ENCODE results near the gene YWHAG.
"Not testable (repeated sequence)": the region's sequence is repeated elsewhere in the genome, so short reads cannot be mapped to it uniquely, and the experiment has no call there.

YWHAG gene

DNA sequence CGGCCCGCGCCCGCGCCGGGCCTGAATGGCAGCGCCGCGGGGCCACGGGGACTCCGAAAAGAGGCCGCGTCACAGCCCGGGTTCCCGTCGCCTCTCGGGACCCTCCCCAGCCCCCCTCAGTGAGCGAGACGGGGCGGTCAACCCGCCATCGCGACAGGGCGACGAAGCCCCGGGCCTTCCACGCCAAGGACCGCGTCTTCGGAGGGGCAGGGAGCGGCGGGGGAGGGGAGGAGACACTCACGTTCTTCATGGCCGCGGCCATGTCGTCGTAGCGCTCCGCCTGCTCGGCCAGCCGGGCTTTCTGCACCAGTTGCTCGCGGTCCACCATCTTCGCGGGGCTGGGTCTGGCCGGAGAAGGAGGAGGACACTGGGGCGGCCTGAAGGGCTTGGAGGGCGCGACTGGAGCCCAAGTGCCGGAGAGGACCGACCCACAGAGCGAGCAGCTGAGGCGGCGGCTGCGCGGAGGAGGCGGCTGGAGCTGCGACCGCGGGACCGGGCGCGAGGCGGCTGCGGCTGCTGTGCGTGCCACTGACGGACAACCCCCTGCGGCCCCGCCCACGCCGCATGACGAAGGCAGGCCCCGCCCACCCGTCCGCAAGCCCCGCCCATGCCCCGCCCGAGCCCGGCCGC, at the start of gene YWHAG:
YWHAG (minus strand) TSS at position 511 of the 630 bp plus-strand sequence; CDS start at position 328, 183 bp downstream.
- in situ Hi-C loops (cut with HindIII; ENCODE audit: low sequenced_read_pairs), result no loop called here

DNA sequence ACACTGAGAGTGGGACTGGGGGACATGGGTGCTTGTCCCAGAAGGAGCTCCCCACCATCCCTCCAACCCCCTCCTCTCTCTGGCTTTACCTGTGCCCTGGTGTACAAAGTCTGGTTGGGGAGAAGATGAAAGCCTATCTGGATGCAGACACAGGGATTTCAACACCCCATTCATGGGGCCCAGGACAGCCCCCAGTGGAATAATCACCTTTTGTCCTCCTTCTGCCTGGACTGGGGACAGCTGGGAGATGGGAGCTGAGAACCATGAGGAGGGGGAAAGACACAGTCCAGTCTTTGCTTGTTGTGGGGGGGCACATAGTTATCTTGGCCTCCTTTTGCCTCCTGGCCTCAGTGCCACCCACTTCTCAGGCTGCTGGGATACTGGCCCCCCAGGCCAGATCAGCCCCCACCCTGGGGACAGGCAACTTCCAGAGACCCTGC, 49.4 kb upstream of the YWHAG start:
- in situ Hi-C loops (cut with HindIII; ENCODE audit: low sequenced_read_pairs), result no loop called here

DNA sequence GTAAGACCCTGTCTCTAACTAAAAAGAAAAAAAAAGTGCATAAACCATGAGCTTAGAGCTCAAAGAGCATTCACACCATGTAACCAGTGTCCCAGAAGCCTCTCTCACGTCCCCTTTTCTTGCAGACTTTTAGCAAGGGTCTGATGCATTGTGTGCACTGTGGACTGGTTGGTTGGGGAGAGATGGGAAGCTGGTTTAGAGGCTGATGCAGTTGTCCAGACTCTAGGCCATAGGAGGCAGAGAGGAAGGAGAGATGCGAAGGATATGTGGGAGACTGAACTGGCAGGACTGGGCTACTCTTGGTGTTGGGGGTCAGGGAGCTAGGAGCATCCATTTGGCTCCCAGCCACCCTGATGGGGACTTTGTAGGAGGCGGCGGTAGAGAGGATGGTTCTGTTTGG, 48.9 kb upstream of the YWHAG start:
- in situ Hi-C loops (cut with HindIII; ENCODE audit: low sequenced_read_pairs), result no loop called here

DNA sequence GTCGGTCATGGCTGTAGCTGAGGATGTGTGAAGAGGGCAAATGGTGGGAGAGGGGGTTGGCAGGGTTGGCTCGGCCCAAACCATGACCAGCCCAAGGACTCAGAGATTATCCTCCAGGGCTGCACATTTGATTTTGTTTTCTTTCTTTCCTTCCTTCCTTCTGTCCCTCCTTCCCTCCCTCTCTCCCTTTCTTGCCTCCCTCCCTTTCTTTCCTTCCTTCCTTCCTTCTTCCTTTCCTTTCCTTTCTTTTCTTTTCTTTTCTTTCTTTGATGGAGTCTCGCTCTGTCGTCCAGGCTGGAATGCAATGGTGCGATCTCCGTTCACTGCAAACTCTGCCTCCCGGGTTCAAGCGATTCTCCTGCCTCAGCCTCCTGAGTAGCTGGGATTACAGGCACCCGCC, 46.9 kb upstream of the YWHAG start:
- in situ Hi-C loops (cut with HindIII; ENCODE audit: low sequenced_read_pairs), result no loop called here

GRCh38 chr7:76403780-76404494, 45.1 kb upstream of the YWHAG start:
- in situ Hi-C loops (cut with HindIII; ENCODE audit: low sequenced_read_pairs), result no loop called here

DNA sequence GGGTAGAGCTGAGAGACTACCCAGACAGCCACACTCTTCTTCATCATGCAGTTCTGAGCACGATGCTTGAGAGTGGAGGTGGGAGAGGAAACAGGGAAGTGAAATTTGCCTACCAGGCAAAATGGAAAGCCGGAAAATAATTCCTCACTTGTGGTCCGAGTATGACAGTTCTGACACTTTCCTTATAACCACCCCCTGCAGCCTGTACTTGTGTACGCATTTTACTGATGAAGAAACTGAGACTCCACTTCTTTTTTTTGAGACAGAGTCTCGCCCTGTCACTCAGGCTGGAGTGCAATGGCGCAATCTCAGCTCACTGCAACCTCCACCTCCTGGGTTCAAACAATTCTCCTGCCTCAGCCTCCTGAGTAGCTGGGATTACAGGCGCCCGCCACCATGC, 44.3 kb upstream of the YWHAG start:
- in situ Hi-C loops (cut with HindIII; ENCODE audit: low sequenced_read_pairs), result not testable (repeated sequence)

DNA sequence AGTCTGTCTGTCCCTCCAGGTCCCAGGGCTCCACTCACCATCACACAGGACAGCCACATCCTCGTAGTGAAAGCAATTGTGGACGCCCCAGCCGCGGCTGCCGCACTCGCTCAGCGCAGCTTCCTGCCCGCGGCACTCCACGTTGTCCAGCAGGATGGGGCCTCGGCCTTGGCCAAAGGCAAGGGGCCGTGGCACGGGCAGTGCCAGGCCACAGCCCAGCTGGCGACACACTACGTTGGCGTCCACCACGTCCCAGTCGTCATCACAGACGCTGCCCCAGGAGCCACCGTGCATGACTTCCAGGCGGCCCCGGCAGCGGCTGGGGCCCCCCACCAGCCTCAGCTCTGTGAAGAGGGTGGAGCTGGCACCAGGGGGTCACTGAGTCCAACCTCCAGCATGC, 41.5 kb upstream of the YWHAG start:
- in situ Hi-C loops (cut with HindIII; ENCODE audit: low sequenced_read_pairs), result no loop called here

DNA sequence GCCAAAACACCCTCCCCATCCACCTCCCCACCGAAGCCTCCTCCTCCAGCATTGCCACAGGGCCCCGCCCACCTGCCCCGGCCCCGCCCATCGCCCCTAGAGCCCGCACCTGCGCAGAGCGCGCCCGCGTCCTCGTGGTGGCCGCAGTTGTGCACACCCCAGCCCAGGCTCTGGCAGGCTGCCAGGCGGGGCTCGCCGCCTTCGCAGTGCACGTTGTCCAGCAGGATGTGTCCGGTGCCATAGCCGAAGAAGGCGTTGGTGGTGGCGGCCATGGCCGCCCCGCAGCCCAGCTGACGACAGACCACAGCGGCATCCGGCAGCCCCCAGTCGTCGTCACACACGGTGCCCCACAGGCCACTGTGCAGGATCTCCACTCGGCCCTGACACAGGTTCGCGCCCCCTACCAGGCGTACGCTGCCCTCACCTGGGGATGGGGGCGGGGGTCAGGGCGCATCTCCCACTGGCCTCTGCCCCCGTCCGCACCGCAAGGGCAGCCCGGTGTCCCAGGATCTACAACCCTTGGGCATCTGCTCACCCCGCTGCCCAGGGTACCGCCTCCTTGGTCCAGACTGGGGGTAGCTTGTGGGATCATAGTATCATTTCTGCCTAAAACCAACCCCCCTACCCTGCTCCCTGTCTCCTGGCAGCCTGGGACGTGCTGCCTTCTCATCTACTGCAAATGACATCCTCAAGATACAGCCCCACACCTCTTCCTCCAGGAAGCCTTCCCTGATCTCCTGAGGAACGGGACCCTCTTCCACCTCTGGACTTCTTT, 38.8 kb upstream of the YWHAG start:
- in situ Hi-C loops (cut with HindIII; ENCODE audit: low sequenced_read_pairs), result no loop called here

DNA sequence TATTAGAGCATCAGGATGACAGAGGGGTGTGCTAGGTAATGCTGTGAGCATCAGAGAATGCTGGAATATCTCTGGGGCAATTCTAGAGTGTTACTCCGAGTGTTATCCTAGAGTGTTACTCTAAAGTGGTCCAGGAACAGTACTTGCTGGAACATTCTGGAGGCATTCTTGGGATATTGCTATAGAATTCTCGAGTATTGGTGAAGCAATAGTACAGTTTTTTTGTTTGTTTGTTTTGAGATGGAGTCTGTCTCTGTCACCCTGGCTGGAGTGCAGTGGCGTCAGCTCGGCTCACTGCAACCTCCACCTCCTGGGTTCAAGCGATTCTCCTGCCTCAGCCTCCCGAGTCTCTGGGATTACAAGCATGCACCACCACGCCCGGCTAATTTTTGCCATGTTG, 38.1 kb upstream of the YWHAG start:
- in situ Hi-C loops (cut with HindIII; ENCODE audit: low sequenced_read_pairs), result no loop called here

GRCh38 chr7:76395965-76396726, 37.4 kb upstream of the YWHAG start:
- in situ Hi-C loops (cut with HindIII; ENCODE audit: low sequenced_read_pairs), result no loop called here

DNA sequence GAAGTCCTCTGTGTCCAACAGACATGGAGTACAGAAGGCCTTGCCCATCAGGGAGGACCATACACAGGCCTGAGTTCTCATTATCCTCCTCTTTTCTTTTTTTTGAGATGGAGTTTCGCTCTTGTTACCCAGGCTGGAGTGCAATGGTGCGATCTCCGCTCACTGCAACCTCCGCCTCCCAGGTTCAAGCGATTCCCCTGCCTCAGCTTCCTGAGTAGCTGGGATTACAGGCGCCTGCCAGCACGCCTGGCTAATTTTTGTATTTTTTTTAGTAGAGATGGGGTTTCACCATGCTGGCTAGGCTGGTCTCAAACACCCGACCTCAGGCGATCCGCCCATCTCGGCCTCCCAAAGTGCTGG, 36.8 kb upstream of the YWHAG start:
- in situ Hi-C loops (cut with HindIII; ENCODE audit: low sequenced_read_pairs), result not testable (repeated sequence)

DNA sequence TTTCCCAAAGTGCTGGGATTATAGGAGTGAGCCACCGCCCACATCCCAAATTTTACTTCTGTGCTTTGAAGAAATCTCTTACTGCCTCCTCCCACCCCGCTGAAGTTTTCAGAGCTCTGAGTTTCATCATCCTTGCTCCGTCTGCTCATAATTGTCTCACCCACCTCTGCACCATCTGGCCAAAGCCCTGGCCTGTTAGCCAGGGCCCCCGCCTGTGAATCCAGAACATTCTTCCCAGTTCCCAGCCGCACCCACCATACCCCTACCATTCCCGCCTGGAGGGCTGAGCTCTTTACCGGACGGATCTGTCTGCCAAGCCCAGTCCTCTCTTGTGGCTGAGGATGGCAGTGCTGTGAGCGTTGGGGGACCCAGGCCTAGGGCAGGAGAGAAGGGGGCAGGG, 36.2 kb upstream of the YWHAG start:
- in situ Hi-C loops (cut with HindIII; ENCODE audit: low sequenced_read_pairs), result no loop called here

DNA sequence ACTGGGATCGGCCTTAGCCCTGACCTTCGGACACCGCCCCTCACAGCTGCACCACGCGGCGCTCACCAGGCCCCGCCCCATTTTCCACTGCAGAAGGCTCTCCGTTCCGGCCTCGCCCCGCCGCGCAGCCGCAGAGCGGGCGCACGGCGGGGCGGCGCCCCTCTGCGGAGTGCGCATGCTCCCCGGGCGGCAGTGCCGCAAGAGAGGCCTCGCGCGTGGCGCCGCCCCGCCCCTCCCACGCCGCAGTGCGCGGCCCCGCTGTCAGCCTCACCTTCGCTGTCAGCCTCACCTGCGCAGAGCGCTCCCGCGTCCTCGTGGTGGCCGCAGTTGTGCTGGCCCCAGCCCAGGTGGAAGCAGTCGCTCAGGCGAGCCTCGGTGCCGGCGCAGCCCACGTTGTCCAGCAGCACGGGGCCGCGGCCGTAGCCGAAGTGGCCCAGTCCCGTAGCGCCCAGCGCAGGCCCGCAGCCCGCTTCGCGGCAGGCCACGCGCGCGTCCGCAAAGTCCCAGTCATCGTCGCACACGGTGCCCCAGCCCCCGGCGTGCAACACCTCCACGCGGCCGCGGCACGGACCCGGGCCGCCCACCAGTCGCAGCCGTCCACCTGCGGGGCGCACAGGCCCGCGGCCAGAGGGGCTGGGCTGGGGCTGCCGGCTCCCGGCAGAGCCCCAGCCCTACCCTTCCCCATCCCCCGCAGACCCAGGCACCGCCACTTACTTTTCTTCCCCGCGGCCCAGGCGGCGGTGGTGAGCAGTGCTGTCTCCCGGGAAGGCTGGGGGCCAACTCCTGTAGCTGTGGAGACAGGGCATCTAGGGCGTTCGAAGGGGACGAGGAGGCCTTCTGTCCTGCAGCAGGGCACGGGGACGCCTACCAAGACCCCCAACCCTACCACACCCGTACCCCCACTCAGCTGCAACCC, 34.6 kb upstream of the YWHAG start:
- in situ Hi-C loops (cut with HindIII; ENCODE audit: low sequenced_read_pairs), result no loop called here

GRCh38 chr7:76392531-76393115, 33.8 kb upstream of the YWHAG start:
- in situ Hi-C loops (cut with HindIII; ENCODE audit: low sequenced_read_pairs), result no loop called here

- in situ Hi-C loops (cut with HindIII; ENCODE audit: low sequenced_read_pairs), result no loop called here
Observed at GRCh38 chr7:76390092-76390491, 31.3 kb upstream of the YWHAG start.

DNA sequence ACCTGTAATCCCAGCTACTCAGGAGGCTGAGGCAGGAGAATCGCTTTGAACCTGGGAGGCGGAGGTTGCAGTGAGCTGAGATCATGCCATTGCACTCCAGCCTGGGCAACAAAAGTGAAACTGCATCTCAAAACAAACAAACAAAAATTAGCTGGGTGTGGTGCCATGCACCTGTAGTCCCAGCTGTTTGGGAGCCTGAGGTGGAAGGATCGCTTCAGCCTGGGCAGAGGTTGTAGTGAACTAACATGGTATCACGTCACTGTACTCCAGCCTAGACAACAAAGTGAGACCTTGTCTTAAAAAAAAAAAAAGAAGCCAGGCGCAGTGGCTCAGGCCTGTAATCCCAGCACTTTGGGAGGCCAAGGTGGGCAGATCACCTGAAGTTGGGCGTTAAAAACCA, 29.0 kb upstream of the YWHAG start:
- in situ Hi-C loops (cut with HindIII; ENCODE audit: low sequenced_read_pairs), result not testable (repeated sequence)

GRCh38 chr7:76386691-76387260, 28.0 kb upstream of the YWHAG start:
- in situ Hi-C loops (cut with HindIII; ENCODE audit: low sequenced_read_pairs), result no loop called here

- in situ Hi-C loops (cut with HindIII; ENCODE audit: low sequenced_read_pairs), result no loop called here
Observed at GRCh38 chr7:76383089-76383944, 24.5 kb upstream of the YWHAG start.

DNA sequence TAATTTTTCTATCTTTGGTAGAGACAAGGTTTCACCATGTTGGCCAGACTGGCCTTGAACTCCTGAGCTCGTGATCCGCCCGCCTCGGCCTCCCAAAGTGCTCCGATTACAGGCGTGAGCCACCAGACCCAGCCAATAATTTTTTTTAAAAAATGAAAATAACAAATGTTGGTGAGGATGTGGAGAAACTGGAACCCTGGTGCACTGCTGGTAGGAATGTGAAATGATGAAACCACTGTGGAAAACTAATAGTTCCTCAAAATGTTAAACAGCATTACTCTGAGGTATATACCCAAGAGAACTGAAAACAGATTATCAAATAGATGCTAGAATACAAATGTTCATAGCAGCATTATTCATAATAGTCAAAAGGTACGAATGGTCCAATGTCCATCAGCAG, 23.0 kb upstream of the YWHAG start:
- in situ Hi-C loops (cut with HindIII; ENCODE audit: low sequenced_read_pairs), result no loop called here

Measured in endothelial cell of hepatic sinusoid (primary cell).